H9 (cell line): ENCODE results near the gene POLR2L. TPM values are rescaled to one million over a fixed set of nuclear protein-coding genes. Genes with fewer than 3 reads are reported as not detected.
A peak's percentile ranks its signal among the peaks of the same experiment; 100 is the strongest.

ENCODE experiments used
- DNase-seq: peaks from one replicate; pipeline ENCODE4 v3.0.0-alpha.2; 2017
- H2AFZ ChIP-seq: one replicate; pipeline ENCODE4 v1.6.1; 2013; ENCODE audit warnings: mild to moderate bottlenecking, low read length, control low read depth, moderate library complexity
- H2AK5ac ChIP-seq: 2 replicates; pipeline ENCODE4 v1.6.1; 2013; ENCODE audit warnings: low read length, control low read depth, mixed read lengths; ENCODE audit not compliant: insufficient read length
- H2BK120ac ChIP-seq: one replicate; pipeline ENCODE4 v1.6.1; 2013; ENCODE audit warnings: low read depth, mild to moderate bottlenecking, low read length, control low read depth, inconsistent platforms; ENCODE audit not compliant: poor library complexity, severe bottlenecking
- H2BK12ac ChIP-seq: 2 replicates; pipeline ENCODE4 v1.6.1; 2013; ENCODE audit warnings: low read length, control low read depth, mixed read lengths, low read depth; ENCODE audit not compliant: insufficient read length
- H2BK15ac ChIP-seq: 2 replicates; pipeline ENCODE4 v1.6.1; 2013; ENCODE audit warnings: low read depth, low read length, control low read depth
- H2BK20ac ChIP-seq: one replicate; pipeline ENCODE4 v1.6.1; 2013; ENCODE audit warnings: low read depth, mild to moderate bottlenecking, low read length, control low read depth, inconsistent platforms; ENCODE audit not compliant: poor library complexity, severe bottlenecking
- H2BK5ac ChIP-seq: 2 replicates; pipeline ENCODE4 v1.6.1; 2013; ENCODE audit warnings: low read length, control low read depth, mixed read lengths; ENCODE audit not compliant: insufficient read length
- H3K14ac ChIP-seq: 2 replicates; pipeline ENCODE4 v1.6.1; 2013; ENCODE audit warnings: low read length, control low read depth; ENCODE audit not compliant: insufficient read depth
- H3K18ac ChIP-seq: 2 replicates; pipeline ENCODE4 v1.6.1; 2013; ENCODE audit warnings: low read depth, mild to moderate bottlenecking, mixed read lengths, low read length, control low read depth; ENCODE audit not compliant: insufficient read length
- H3K23ac ChIP-seq: 2 replicates; pipeline ENCODE4 v1.6.1; 2013; ENCODE audit warnings: low read length, control low read depth, mixed read lengths, low read depth; ENCODE audit not compliant: insufficient read length
- H3K23me2 ChIP-seq: 2 replicates; pipeline ENCODE4 v1.6.1; 2013; ENCODE audit warnings: low read depth, mild to moderate bottlenecking, mixed read lengths, low read length, control low read depth; ENCODE audit not compliant: insufficient read length, poor library complexity, severe bottlenecking
- H3K27ac ChIP-seq: 2 replicates; pipeline ENCODE4 v1.5.1; 2013; ENCODE audit warnings: low read length, control low read depth, mixed read lengths, low read depth; ENCODE audit not compliant: insufficient read length
- H3K27me3 ChIP-seq: 2 replicates; pipeline ENCODE4 v1.6.1; 2013; ENCODE audit warnings: low read length, control low read depth, inconsistent platforms; ENCODE audit not compliant: insufficient read depth
- H3K4ac ChIP-seq: 2 replicates; pipeline ENCODE4 v1.6.1; 2013; ENCODE audit warnings: low read depth, mild to moderate bottlenecking, control low read depth, inconsistent platforms, low read length, moderate library complexity
- H3K4me1 ChIP-seq: 2 replicates; pipeline ENCODE4 v1.6.1; 2013; ENCODE audit warnings: low read length, control low read depth, inconsistent platforms; ENCODE audit not compliant: insufficient read depth
- H3K4me2 ChIP-seq: 2 replicates; pipeline ENCODE4 v1.6.1; 2013; ENCODE audit warnings: low read length, control low read depth, mixed read lengths; ENCODE audit not compliant: insufficient read length, insufficient read depth
- H3K56ac ChIP-seq: 2 replicates; pipeline ENCODE4 v1.6.1; 2013; ENCODE audit warnings: low read depth, mild to moderate bottlenecking, mixed read lengths, low read length, control low read depth; ENCODE audit not compliant: insufficient read length
- H3K79me1 ChIP-seq: 2 replicates; pipeline ENCODE4 v1.6.1; 2013; ENCODE audit warnings: low read depth, mild to moderate bottlenecking, moderate library complexity, low read length, control low read depth, inconsistent platforms; ENCODE audit not compliant: insufficient read depth, poor library complexity, severe bottlenecking
- H3K79me2 ChIP-seq: 2 replicates; pipeline ENCODE4 v1.6.1; 2013; ENCODE audit warnings: low read length, control low read depth, inconsistent platforms; ENCODE audit not compliant: insufficient read depth
- H3K9ac ChIP-seq: 2 replicates; pipeline ENCODE4 v1.6.1; 2013; ENCODE audit warnings: low read length, control low read depth, mixed read lengths; ENCODE audit not compliant: insufficient read length; ENCODE audit errors: extremely low read depth
- H3K9me3 ChIP-seq: one replicate; pipeline ENCODE4 v1.6.1; 2013; ENCODE audit warnings: low read depth, low read length, inconsistent platforms; ENCODE audit not compliant: control insufficient read depth
- H3T11ph ChIP-seq: one replicate; pipeline ENCODE4 v1.6.1; 2013; ENCODE audit warnings: mild to moderate bottlenecking, low read length, control low read depth, inconsistent platforms
- H4K20me1 ChIP-seq: one replicate; pipeline ENCODE4 v1.6.1; 2013; ENCODE audit not compliant: control insufficient read depth, insufficient read length, insufficient read depth
- H4K5ac ChIP-seq: 2 replicates; pipeline ENCODE4 v1.6.1; 2013; ENCODE audit warnings: low read depth, mild to moderate bottlenecking, mixed read lengths, low read length, control low read depth; ENCODE audit not compliant: insufficient read length
- H4K8ac ChIP-seq: replicated peaks from 2 replicates; pipeline ENCODE4 v1.6.1; 2013; ENCODE audit warnings: low read length, control low read depth, mixed read lengths, low read depth; ENCODE audit not compliant: insufficient read length
- H4K91ac ChIP-seq: 2 replicates; pipeline ENCODE4 v1.6.1; 2013; ENCODE audit warnings: low read depth, mild to moderate bottlenecking, moderate library complexity, mixed read lengths, low read length, control low read depth; ENCODE audit not compliant: insufficient read length
- H3K27ac Mint-ChIP-seq, 3 experiments: 2 replicates in 2 of 3; 3 replicates in 1 of 3; pipeline ENCODE4 v1.8.0; 2020 to 2021; ENCODE audit warnings: mixed read lengths in 3 of 3, mild to moderate bottlenecking in 1 of 3, moderate library complexity in 1 of 3
- H3K27me3 Mint-ChIP-seq: 2 replicates; pipeline ENCODE4 v1.8.0; 2021; ENCODE audit warnings: low read depth, mild to moderate bottlenecking, moderate library complexity, mixed read lengths
- H3K36me3 Mint-ChIP-seq, 3 experiments: 2 replicates in 2 of 3; 3 replicates in 1 of 3; pipeline ENCODE4 v1.8.0; 2020 to 2021; ENCODE audit warnings: low read depth in 3 of 3, mixed read lengths in 3 of 3; ENCODE audit not compliant: insufficient read depth in 1 of 3
- H3K4me1 Mint-ChIP-seq, 2 experiments: 2 replicates each; pipeline ENCODE4 v1.8.0; 2020; ENCODE audit warnings: mixed read lengths in 2 of 2
- H3K4me3 Mint-ChIP-seq, 2 experiments: 2 replicates in 1 of 2; 3 replicates in 1 of 2; pipeline ENCODE4 v1.8.0; 2020 to 2021; ENCODE audit warnings: mild to moderate bottlenecking in 2 of 2, mixed read lengths in 2 of 2, moderate library complexity in 1 of 2
- H3K9me3 Mint-ChIP-seq, 2 experiments: 2 replicates in 1 of 2; 3 replicates in 1 of 2; pipeline ENCODE4 v1.8.0; 2020; ENCODE audit warnings: mild to moderate bottlenecking in 2 of 2, mixed read lengths in 2 of 2, moderate library complexity in 1 of 2
- CTCF ChIP-seq: fragments of 200-600 bp; sonication (generic); conservative IDR thresholded peaks from 3 replicates; pipeline ENCODE4 v1.8.0; 2021; ENCODE audit warnings: antibody characterized with exemption, mild to moderate bottlenecking
- WGBS: extraction: QIAGEN DNeasy Blood & Tissue Kit; methylation state at CpG from one replicate; pipeline ENCODE4 v1.1.7; 2013; ENCODE audit warnings: missing lambda C conversion rate, low lambda C conversion rate, mixed read lengths; ENCODE audit not compliant: insufficient read length; ENCODE audit errors: extremely low coverage; 5-methylcytosine and 5-hydroxymethylcytosine counted together
- total RNA-seq: library from RNA; stranded (reverse); gene quantifications from 2 replicates; pipeline ENCODE4 v1.2.1, GENCODE V29; 2021

The POLR2L gene
- total RNA-seq, 1 experiment from 2014 or later, result 135 TPM

GRCh38 chr11:816433-816779, 25.9 kb downstream of the POLR2L start:
- Mint-ChIP-seq H3K9me3 (no peaks in the 10 kb centered on the region), H3K27me3 (peaks cover 2% of the 10 kb centered on the region; the same call in 1 of the 2 replicates), H3K36me3 (peaks cover 16 to 28% (median 18%) of the 10 kb centered on the region in 3 experiments; a peak in 6 of 7 replicates), H3K27ac (peak overlapping the region in 1 of 3 experiments; percentile 63; a peak in 1 of 7 replicates), H3K4me1 (peaks cover 11 to 27% of the 10 kb centered on the region in 2 experiments), H3K4me3 (no peak overlapping the region)
- Histone ChIP-seq H3K23me2 (peaks cover 5% of the 10 kb centered on the region), H3K27me3 (no peaks in the 10 kb centered on the region), H2BK12ac (no peak overlapping the region), H3K27ac (no peak overlapping the region), H4K91ac (no peak overlapping the region), H2BK15ac (no peak overlapping the region), H2AK5ac (no peak overlapping the region), H3K18ac (no peak overlapping the region), H4K20me1 (no peaks in the 10 kb centered on the region), H4K5ac (no peak overlapping the region), H3K9ac (no peak overlapping the region), H3K4ac (no peak overlapping the region), H3K4me2 (no peak overlapping the region), H3K79me2 (no peaks in the 10 kb centered on the region), H3K56ac (no peak overlapping the region), H2AFZ (no peak overlapping the region), H3K4me1 (no peaks in the 10 kb centered on the region), H3K23ac (no peak overlapping the region), H2BK20ac (no peak overlapping the region), H3T11ph (no peak overlapping the region), H4K8ac (no peak overlapping the region), H2BK5ac (no peak overlapping the region), H3K79me1 (no peaks in the 10 kb centered on the region), H3K9me3 (no peaks in the 10 kb centered on the region), H2BK120ac (no peak overlapping the region), H3K14ac (no peak overlapping the region; the same call in 1 of the 2 replicates)
- no peak for DNase-seq
- TF ChIP-seq CTCF, result no peak
- no CpG with 5 or more reads among the region's 11 CpGs for whole genome bisulfite sequencing
